ENCODE data around the gene SLC37A2. TPM values are rescaled to one million over a fixed set of nuclear protein-coding genes. Genes with fewer than 3 reads are reported as not detected.
"Not testable (repeated sequence)": the region's sequence is repeated elsewhere in the genome, so short reads cannot be mapped to it uniquely, and the experiment has no call there.

Gene SLC37A2
- total RNA-seq, 1 donor from 2014 or later, result 0.37 TPM

- H3K36me3 Mint-ChIP-seq (ENCODE audit: low read depth), result peaks cover 8% of the 10 kb centered on the region
- no peak overlapping the region for H3K4me3 Mint-ChIP-seq (ENCODE audit: unreplicated experiment)
- DNase-seq (ENCODE audit: low spot score), result no peak
- no peak overlapping the region for H3K27ac Mint-ChIP-seq (ENCODE audit: unreplicated experiment)
- peaks cover 29% of the 10 kb centered on the region for H3K9me3 Mint-ChIP-seq (ENCODE audit: low read depth)
- no peaks in the 10 kb centered on the region for H3K27me3 Mint-ChIP-seq (ENCODE audit: low read depth)
- H3K4me1 Mint-ChIP-seq (ENCODE audit: low read depth), result no peaks in the 10 kb centered on the region
- no peak for TF ChIP-seq CTCF (IDR thresholded peaks at IDR 0.05)
Observed at GRCh38 chr11:125036933-125037332, 26.2 kb upstream of the SLC37A2 start.

- Mint-ChIP-seq H3K27me3 (ENCODE audit: low read depth) (no peaks in the 10 kb centered on the region), H3K36me3 (ENCODE audit: low read depth) (no peaks in the 10 kb centered on the region), H3K27ac (ENCODE audit: unreplicated experiment) (no peak overlapping the region), H3K4me3 (ENCODE audit: unreplicated experiment) (no peak overlapping the region), H3K4me1 (ENCODE audit: low read depth) (no peaks in the 10 kb centered on the region), H3K9me3 (ENCODE audit: low read depth) (peaks cover 3% of the 10 kb centered on the region)
- no peak for TF ChIP-seq CTCF (IDR thresholded peaks at IDR 0.05)
- no peak for DNase-seq (ENCODE audit: low spot score)
Observed at GRCh38 chr11:125049164-125049792, 13.8 kb upstream of the SLC37A2 start.

- H3K27me3 Mint-ChIP-seq (ENCODE audit: low read depth), result no peaks in the 10 kb centered on the region
- peaks cover 2% of the 10 kb centered on the region for H3K4me1 Mint-ChIP-seq (ENCODE audit: low read depth)
- H3K4me3 Mint-ChIP-seq (ENCODE audit: unreplicated experiment), result no peak overlapping the region
- no peaks in the 10 kb centered on the region for H3K36me3 Mint-ChIP-seq (ENCODE audit: low read depth)
- no peak overlapping the region for H3K27ac Mint-ChIP-seq (ENCODE audit: unreplicated experiment)
- no peaks in the 10 kb centered on the region for H3K9me3 Mint-ChIP-seq (ENCODE audit: low read depth)
- no peak for DNase-seq (ENCODE audit: low spot score)
- TF ChIP-seq CTCF (IDR thresholded peaks at IDR 0.05), result no peak
Observed at GRCh38 chr11:125052047-125052446, 11.1 kb upstream of the SLC37A2 start.

GRCh38 chr11:125053167-125053566 lies 9.9 kb upstream of the SLC37A2 start:
- H3K27ac Mint-ChIP-seq (ENCODE audit: unreplicated experiment), result no peak overlapping the region
- H3K4me3 Mint-ChIP-seq (ENCODE audit: unreplicated experiment), result no peak overlapping the region

GRCh38 chr11:125055107-125055715 lies 7.9 kb upstream of the SLC37A2 start:
- peaks cover 3% of the 10 kb centered on the region for H3K4me1 Mint-ChIP-seq (ENCODE audit: low read depth)
- no peaks in the 10 kb centered on the region for H3K36me3 Mint-ChIP-seq (ENCODE audit: low read depth)
- H3K27ac Mint-ChIP-seq (ENCODE audit: unreplicated experiment), result no peak overlapping the region
- no peak for DNase-seq (ENCODE audit: low spot score)
- no peaks in the 10 kb centered on the region for H3K9me3 Mint-ChIP-seq (ENCODE audit: low read depth)
- no peak overlapping the region for H3K4me3 Mint-ChIP-seq (ENCODE audit: unreplicated experiment)
- H3K27me3 Mint-ChIP-seq (ENCODE audit: low read depth), result no peaks in the 10 kb centered on the region
- no peak for TF ChIP-seq CTCF (IDR thresholded peaks at IDR 0.05)

More at GRCh38 chr11:125053167-125053566, 9.9 kb upstream of the SLC37A2 start:
- no peaks in the 10 kb centered on the region for H3K27me3 Mint-ChIP-seq (ENCODE audit: low read depth)
- TF ChIP-seq CTCF (IDR thresholded peaks at IDR 0.05), result no peak
- H3K9me3 Mint-ChIP-seq (ENCODE audit: low read depth), result no peaks in the 10 kb centered on the region
- DNase-seq (ENCODE audit: low spot score), result no peak
- peaks cover 3% of the 10 kb centered on the region for H3K4me1 Mint-ChIP-seq (ENCODE audit: low read depth)
- H3K36me3 Mint-ChIP-seq (ENCODE audit: low read depth), result no peaks in the 10 kb centered on the region

DNA sequence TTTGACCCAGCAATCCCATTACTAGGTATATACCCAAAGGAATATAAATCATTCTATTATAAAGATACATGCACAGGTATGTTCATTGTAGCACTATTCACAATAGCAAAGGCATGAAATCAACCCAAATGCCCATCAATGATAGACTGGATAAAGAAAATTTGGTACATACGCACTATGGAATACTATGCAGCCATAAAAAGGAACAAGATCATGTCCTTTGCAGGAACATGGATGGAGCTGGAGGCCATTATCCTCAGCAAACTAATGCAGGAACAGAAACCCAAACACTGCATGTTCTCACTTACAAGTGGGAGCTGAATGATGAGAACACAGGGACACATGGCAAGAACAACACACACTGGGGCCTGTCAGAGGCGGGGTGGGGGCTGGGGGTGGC lies 7.0 kb upstream of the SLC37A2 start:
- not testable (repeated sequence) for H3K4me3 Mint-ChIP-seq (ENCODE audit: unreplicated experiment); H3K36me3 Mint-ChIP-seq (ENCODE audit: low read depth)

More for the DNA sequence above, 7.0 kb upstream of the SLC37A2 start:
- not testable (repeated sequence) for H3K27ac Mint-ChIP-seq (ENCODE audit: unreplicated experiment); DNase-seq (ENCODE audit: low spot score); H3K27me3 Mint-ChIP-seq (ENCODE audit: low read depth); H3K4me1 Mint-ChIP-seq (ENCODE audit: low read depth); H3K9me3 Mint-ChIP-seq (ENCODE audit: low read depth)

Data from chondrocyte (in vitro differentiated cells).